Liver (tissue), 9 donors: ENCODE data around the gene EVC2. TPM values are rescaled to one million over a fixed set of nuclear protein-coding genes. Genes with fewer than 3 reads are reported as not detected.

Experiments
- DNase-seq: peaks from one replicate; pipeline ENCODE4 v3.0.0-alpha.2; 2017; ENCODE audit warnings: low spot score
- H3K27ac ChIP-seq, 2 donors: one replicate each; pipeline ENCODE4 v1.7.0; 2013; ENCODE audit warnings: inconsistent platforms in 2 of 2, low read length in 2 of 2, control low read depth in 1 of 2, low read depth in 1 of 2, mild to moderate bottlenecking in 1 of 2
- H3K27me3 ChIP-seq, 4 donors: one replicate each; pipeline versions ENCODE4 v1.6.1 to v1.7.0; 2013; ENCODE audit warnings: low read length in 3 of 4, inconsistent platforms in 1 of 4, mild to moderate bottlenecking in 1 of 4, moderate library complexity in 1 of 4; ENCODE audit not compliant: control insufficient read depth in 4 of 4, insufficient read depth in 4 of 4
- H3K36me3 ChIP-seq, 4 donors: one replicate each; pipeline versions ENCODE4 v1.6.1 to v1.7.0; 2013; ENCODE audit warnings: low read length in 3 of 4, mild to moderate bottlenecking in 3 of 4, low read depth in 1 of 4, moderate library complexity in 1 of 4; ENCODE audit not compliant: control insufficient read depth in 4 of 4, insufficient read depth in 3 of 4
- H3K4me1 ChIP-seq, 4 donors: one replicate each; pipeline versions ENCODE4 v1.6.1 to v1.7.0; 2013; ENCODE audit warnings: low read length in 3 of 4, mild to moderate bottlenecking in 3 of 4, moderate library complexity in 1 of 4; ENCODE audit not compliant: control insufficient read depth in 4 of 4, insufficient read depth in 4 of 4
- H3K4me3 ChIP-seq, 3 donors: one replicate each; pipeline versions ENCODE4 v1.6.1 to v1.7.0; 2013; ENCODE audit warnings: low read length in 3 of 3, control low read depth in 1 of 3, low read depth in 1 of 3, mild to moderate bottlenecking in 1 of 3
- H3K9ac ChIP-seq, 2 donors: one replicate each; pipeline ENCODE4 v1.7.0; 2013; ENCODE audit warnings: low read length in 2 of 2, mild to moderate bottlenecking in 2 of 2, moderate library complexity in 2 of 2, control low read depth in 1 of 2, low read depth in 1 of 2
- H3K9me3 ChIP-seq, 4 donors: one replicate each; pipeline versions ENCODE4 v1.6.1 to v1.7.0; 2013; ENCODE audit warnings: low read length in 3 of 4; ENCODE audit not compliant: control insufficient read depth in 4 of 4
- ATF3 ChIP-seq: IDR thresholded peaks from 2 replicates; pipeline ENCODE4 v1.6.1; 2016; ENCODE audit warnings: antibody characterized with exemption
- CTCF ChIP-seq: fragments of 150-350 bp; IDR thresholded peaks from 2 replicates; pipeline ENCODE4 v1.5.1; 2017; ENCODE audit warnings: improper control_type of control experiment, low read depth, low read length; ENCODE audit not compliant: missing input control
- EGR1 ChIP-seq, 2 donors: IDR thresholded peaks; 2 replicates each; pipeline ENCODE4 v1.6.1; 2016 to 2018; ENCODE audit warnings: antibody characterized with exemption in 2 of 2, low read depth in 2 of 2
- FOXA1 ChIP-seq: IDR thresholded peaks from 2 replicates; pipeline ENCODE4 v1.6.1; 2016; ENCODE audit warnings: antibody characterized with exemption
- FOXA2 ChIP-seq: IDR thresholded peaks from 2 replicates; pipeline ENCODE4 v1.6.1; 2016; ENCODE audit warnings: antibody characterized with exemption
- GABPA ChIP-seq, 2 donors: IDR thresholded peaks in 1 of 2; conservative IDR thresholded peaks in 1 of 2; 2 replicates each; pipeline ENCODE4 v1.6.1; 2016; ENCODE audit warnings: antibody characterized with exemption in 2 of 2, mild to moderate bottlenecking in 1 of 2, moderate library complexity in 1 of 2
- HNF4A ChIP-seq, 2 donors: conservative IDR thresholded peaks; 2 replicates each; pipeline ENCODE4 v1.6.1; 2016; ENCODE audit warnings: antibody characterized with exemption in 2 of 2, mild to moderate bottlenecking in 2 of 2
- HNF4G ChIP-seq: IDR thresholded peaks from 2 replicates; pipeline ENCODE4 v1.6.1; 2016; ENCODE audit warnings: antibody characterized with exemption
- JUND ChIP-seq, 2 donors: IDR thresholded peaks; 2 replicates each; pipeline ENCODE4 v1.6.1; 2016; ENCODE audit warnings: antibody characterized with exemption in 2 of 2
- NR2F2 ChIP-seq: IDR thresholded peaks from 2 replicates; pipeline ENCODE4 v1.6.1; 2016; ENCODE audit warnings: antibody characterized with exemption
- RAD21 ChIP-seq, 2 donors: IDR thresholded peaks; 2 replicates each; pipeline ENCODE4 v1.6.1; 2016; ENCODE audit warnings: antibody characterized with exemption in 2 of 2, mild to moderate bottlenecking in 2 of 2
- RXRA ChIP-seq, 2 donors: IDR thresholded peaks; 2 replicates each; pipeline ENCODE4 v1.6.1; 2017 to 2018; ENCODE audit warnings: antibody characterized with exemption in 2 of 2, mild to moderate bottlenecking in 1 of 2
- SP1 ChIP-seq: IDR thresholded peaks from 2 replicates; pipeline ENCODE4 v1.6.1; 2018; ENCODE audit warnings: antibody characterized with exemption, mild to moderate bottlenecking
- TAF1 ChIP-seq: conservative IDR thresholded peaks from 2 replicates; pipeline ENCODE4 v1.6.1; 2016; ENCODE audit warnings: antibody characterized with exemption, mild to moderate bottlenecking
- YY1 ChIP-seq: IDR thresholded peaks from 2 replicates; pipeline ENCODE4 v1.6.1; 2016; ENCODE audit warnings: antibody characterized with exemption, mild to moderate bottlenecking
- WGBS: extraction: QIAGEN DNeasy Blood & Tissue Kit; methylation state at CpG from one replicate; pipeline ENCODE4 v1.1.7; 2013; 5-methylcytosine and 5-hydroxymethylcytosine counted together
- polyA plus RNA-seq, 2 donors: library from polyadenylated mRNA; stranded (reverse) in 1 of 2; unstranded in 1 of 2; fragments of 200-250 nt in 1 of 2; fragments of >200 nt in 1 of 2; fragmentation: Nextera tagmentation in 1 of 2; extraction: Ambion mirVana in 1 of 2; gene quantifications; one replicate each; pipeline versions ENCODE4 v1.2.1 to v1.2.3, GENCODE V29; 2013 to 2015
- total RNA-seq, 2 donors: library from RNA; depleted of rRNA; stranded (reverse); fragments of >200 nt; gene quantifications; one replicate each; pipeline ENCODE4 v1.2.3, GENCODE V29; 2014
- TF ChIP-seq, protein P1 (sequence below): IDR thresholded peaks from 2 replicates; pipeline ENCODE4 v1.6.1; 2016; ENCODE audit warnings: antibody characterized with exemption
- TF ChIP-seq, protein P2 (sequence below): IDR thresholded peaks from 2 replicates; pipeline ENCODE4 v1.6.1; 2016; ENCODE audit warnings: antibody characterized with exemption, mild to moderate bottlenecking
- TF ChIP-seq, protein P3 (sequence below): IDR thresholded peaks from 2 replicates; pipeline ENCODE4 v1.6.1; 2016; ENCODE audit warnings: antibody characterized with exemption
- donor health status: healthy.
- donor health status: healthy.
- donor health status: healthy.
- donor health status: healthy.
- donor health status: healthy.

The EVC2 gene
- total and polyA plus RNA-seq, 4 donors = 0.26 to 1.3 (median 0.57) TPM

DNA sequence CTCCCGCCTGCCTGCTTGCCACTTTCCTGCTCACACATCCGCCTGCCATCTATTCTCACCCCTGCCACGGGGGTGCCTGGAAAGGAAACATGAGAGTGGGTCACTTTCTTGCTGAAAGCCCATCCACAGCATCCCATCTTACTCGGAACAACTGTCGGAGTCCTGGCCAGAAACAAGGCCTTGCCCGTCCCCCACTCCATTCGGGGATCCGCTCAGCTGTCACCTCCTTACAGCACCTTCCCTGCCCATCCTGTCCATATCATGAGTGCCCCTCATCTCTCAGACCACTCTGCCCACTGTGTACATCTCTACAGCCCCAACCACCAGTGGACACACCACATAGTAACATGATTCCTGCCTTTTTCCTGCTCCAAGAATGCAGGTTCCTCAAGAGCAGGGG lies 6.4 kb downstream of the EVC2 start:
- whole genome bisulfite sequencing = 93% methylated on average over 8 of the region's 8 CpGs
- no peaks in the 10 kb centered on the region for H3K36me3 ChIP-seq
- H3K9me3 ChIP-seq = peaks cover 0 to 2% (median 0%) of the 10 kb centered on the region in 4 donors
- H3K9ac ChIP-seq = no peak overlapping the region
- no peaks in the 10 kb centered on the region for H3K4me1 ChIP-seq
- H3K27ac ChIP-seq = no peak overlapping the region
- H3K27me3 ChIP-seq = no peaks in the 10 kb centered on the region
- no peak for DNase-seq
- TF ChIP-seq, protein P1, sequence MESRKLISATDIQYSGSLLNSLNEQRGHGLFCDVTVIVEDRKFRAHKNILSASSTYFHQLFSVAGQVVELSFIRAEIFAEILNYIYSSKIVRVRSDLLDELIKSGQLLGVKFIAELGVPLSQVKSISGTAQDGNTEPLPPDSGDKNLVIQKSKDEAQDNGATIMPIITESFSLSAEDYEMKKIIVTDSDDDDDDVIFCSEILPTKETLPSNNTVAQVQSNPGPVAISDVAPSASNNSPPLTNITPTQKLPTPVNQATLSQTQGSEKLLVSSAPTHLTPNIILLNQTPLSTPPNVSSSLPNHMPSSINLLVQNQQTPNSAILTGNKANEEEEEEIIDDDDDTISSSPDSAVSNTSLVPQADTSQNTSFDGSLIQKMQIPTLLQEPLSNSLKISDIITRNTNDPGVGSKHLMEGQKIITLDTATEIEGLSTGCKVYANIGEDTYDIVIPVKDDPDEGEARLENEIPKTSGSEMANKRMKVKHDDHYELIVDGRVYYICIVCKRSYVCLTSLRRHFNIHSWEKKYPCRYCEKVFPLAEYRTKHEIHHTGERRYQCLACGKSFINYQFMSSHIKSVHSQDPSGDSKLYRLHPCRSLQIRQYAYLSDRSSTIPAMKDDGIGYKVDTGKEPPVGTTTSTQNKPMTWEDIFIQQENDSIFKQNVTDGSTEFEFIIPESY = no peak
- TF ChIP-seq RXRA (IDR thresholded peaks at IDR 0.05) (no peak), CTCF (no peak)
- H3K4me3 ChIP-seq = no peak overlapping the region

GRCh38 chr4:5700459-5700858 lies 7.9 kb downstream of the EVC2 start:
- no peak for DNase-seq
- Histone ChIP-seq H3K9ac (no peak overlapping the region), H3K9me3 (peaks cover 0 to 2% (median 0%) of the 10 kb centered on the region in 4 donors), H3K4me1 (no peaks in the 10 kb centered on the region), H3K36me3 (no peaks in the 10 kb centered on the region), H3K27me3 (no peaks in the 10 kb centered on the region), H3K27ac (no peak overlapping the region), H3K4me3 (no peak overlapping the region)
- 72% methylated on average over 5 of the region's 5 CpGs for WGBS
- TF ChIP-seq ATF3 (no peak), JUND (IDR thresholded peaks at IDR 0.05) (no peak), RAD21 (IDR thresholded peaks at IDR 0.05) (no peak), EGR1 (IDR thresholded peaks at IDR 0.05; ENCODE audit: low read depth in 2 of 2) (no peak), NR2F2 (no peak), HNF4G (no peak), SP1 (no peak), YY1 (no peak), GABPA (IDR thresholded peaks at IDR 0.05 in 1 of 2, conservative IDR thresholded peaks at IDR 0.05 in 1 of 2) (no peak), HNF4A (conservative IDR thresholded peaks at IDR 0.05) (no peak), FOXA1 (no peak), RXRA (IDR thresholded peaks at IDR 0.05) (no peak), TAF1 (no peak), CTCF (no peak), FOXA2 (no peak)
- TF ChIP-seq, protein P1 = no peak
- TF ChIP-seq, protein P2, sequence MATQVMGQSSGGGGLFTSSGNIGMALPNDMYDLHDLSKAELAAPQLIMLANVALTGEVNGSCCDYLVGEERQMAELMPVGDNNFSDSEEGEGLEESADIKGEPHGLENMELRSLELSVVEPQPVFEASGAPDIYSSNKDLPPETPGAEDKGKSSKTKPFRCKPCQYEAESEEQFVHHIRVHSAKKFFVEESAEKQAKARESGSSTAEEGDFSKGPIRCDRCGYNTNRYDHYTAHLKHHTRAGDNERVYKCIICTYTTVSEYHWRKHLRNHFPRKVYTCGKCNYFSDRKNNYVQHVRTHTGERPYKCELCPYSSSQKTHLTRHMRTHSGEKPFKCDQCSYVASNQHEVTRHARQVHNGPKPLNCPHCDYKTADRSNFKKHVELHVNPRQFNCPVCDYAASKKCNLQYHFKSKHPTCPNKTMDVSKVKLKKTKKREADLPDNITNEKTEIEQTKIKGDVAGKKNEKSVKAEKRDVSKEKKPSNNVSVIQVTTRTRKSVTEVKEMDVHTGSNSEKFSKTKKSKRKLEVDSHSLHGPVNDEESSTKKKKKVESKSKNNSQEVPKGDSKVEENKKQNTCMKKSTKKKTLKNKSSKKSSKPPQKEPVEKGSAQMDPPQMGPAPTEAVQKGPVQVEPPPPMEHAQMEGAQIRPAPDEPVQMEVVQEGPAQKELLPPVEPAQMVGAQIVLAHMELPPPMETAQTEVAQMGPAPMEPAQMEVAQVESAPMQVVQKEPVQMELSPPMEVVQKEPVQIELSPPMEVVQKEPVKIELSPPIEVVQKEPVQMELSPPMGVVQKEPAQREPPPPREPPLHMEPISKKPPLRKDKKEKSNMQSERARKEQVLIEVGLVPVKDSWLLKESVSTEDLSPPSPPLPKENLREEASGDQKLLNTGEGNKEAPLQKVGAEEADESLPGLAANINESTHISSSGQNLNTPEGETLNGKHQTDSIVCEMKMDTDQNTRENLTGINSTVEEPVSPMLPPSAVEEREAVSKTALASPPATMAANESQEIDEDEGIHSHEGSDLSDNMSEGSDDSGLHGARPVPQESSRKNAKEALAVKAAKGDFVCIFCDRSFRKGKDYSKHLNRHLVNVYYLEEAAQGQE = no peak
- TF ChIP-seq, protein P3, sequence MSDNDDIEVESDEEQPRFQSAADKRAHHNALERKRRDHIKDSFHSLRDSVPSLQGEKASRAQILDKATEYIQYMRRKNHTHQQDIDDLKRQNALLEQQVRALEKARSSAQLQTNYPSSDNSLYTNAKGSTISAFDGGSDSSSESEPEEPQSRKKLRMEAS = no peak
